Measurements from ENCODE around the gene TMEM150A.

- no peak for TF ChIP-seq SUZ12 (IDR thresholded peaks at IDR 0.05)
- TF ChIP-seq FOXM1 (IDR thresholded peaks at IDR 0.05; ENCODE audit: borderline replicate concordance) = no peak
- no peak for TF ChIP-seq SP1 (IDR thresholded peaks at IDR 0.05)
- no peak for TF ChIP-seq BHLHE40 (IDR thresholded peaks at IDR 0.05; ENCODE audit: borderline replicate concordance)
- no peak for TF ChIP-seq CTBP1 (IDR thresholded peaks at IDR 0.05; ENCODE audit: borderline replicate concordance)
- TF ChIP-seq ARNT (IDR thresholded peaks at IDR 0.05) = no peak
- TF ChIP-seq FOXA1 (IDR thresholded peaks at IDR 0.05) = no peak
- no peak for TF ChIP-seq FOXK2 (IDR thresholded peaks at IDR 0.05)
- no peak for TF ChIP-seq PKNOX1 (IDR thresholded peaks at IDR 0.05)
- TF ChIP-seq LEF1 (IDR thresholded peaks at IDR 0.05; ENCODE audit: borderline replicate concordance) = no peak
- TF ChIP-seq HDGF (IDR thresholded peaks at IDR 0.05; ENCODE audit: borderline replicate concordance) = no peak
- no peak for TF ChIP-seq L3MBTL2 (conservative IDR thresholded peaks at IDR 0.05)
Measured at GRCh38 chr2:85558160-85558559, 44.3 kb downstream of the TMEM150A start.
